ENCODE data around the gene TMEM220.

Gene TMEM220

GRCh38 chr17:10757647-10758046, 27.8 kb upstream of the TMEM220 start:
- H3K27ac ChIP-seq (replicated peaks) = no peak overlapping the region
- TF ChIP-seq SPI1 (IDR thresholded peaks at IDR 0.05; ENCODE audit: borderline replicate concordance, low read depth) = no peak
- no peak for TF ChIP-seq GABPA (IDR thresholded peaks at IDR 0.05; ENCODE audit: low read depth)
- TF ChIP-seq POLR2AphosphoS5 (IDR thresholded peaks at IDR 0.05; ENCODE audit: low read depth) = no peak
- no peak for TF ChIP-seq CTCF (IDR thresholded peaks at IDR 0.05; ENCODE audit: insufficient read depth, low read length)
- TF ChIP-seq REST (IDR thresholded peaks at IDR 0.05; ENCODE audit: insufficient replicate concordance, low read depth) = no peak
- DNase-seq (ENCODE audit: low read depth in 1 of 2, low spot score in 1 of 2) = no peak
- no peaks in the 10 kb centered on the region for H3K27me3 ChIP-seq (ENCODE audit: insufficient read depth, poor library complexity, severe bottlenecking)
- H3K4me3 ChIP-seq (replicated peaks; ENCODE audit: insufficient read depth, low read length) = no peak overlapping the region

- H3K27ac ChIP-seq (replicated peaks) = no peak overlapping the region
Observed at GRCh38 chr17:10757067-10757466, 27.2 kb upstream of the TMEM220 start.

GRCh38 chr17:10756619-10757018, 26.8 kb upstream of the TMEM220 start:
- no peak for TF ChIP-seq REST (IDR thresholded peaks at IDR 0.05; ENCODE audit: insufficient replicate concordance, low read depth)
- no peak for TF ChIP-seq GABPA (IDR thresholded peaks at IDR 0.05; ENCODE audit: low read depth)
- no peak for TF ChIP-seq CTCF (IDR thresholded peaks at IDR 0.05; ENCODE audit: insufficient read depth, low read length)
- no peak for TF ChIP-seq SPI1 (IDR thresholded peaks at IDR 0.05; ENCODE audit: borderline replicate concordance, low read depth)
- TF ChIP-seq POLR2AphosphoS5 (IDR thresholded peaks at IDR 0.05; ENCODE audit: low read depth) = no peak
- no peak overlapping the region for H3K4me3 ChIP-seq (replicated peaks; ENCODE audit: insufficient read depth, low read length)
- no peaks in the 10 kb centered on the region for H3K27me3 ChIP-seq (ENCODE audit: insufficient read depth, poor library complexity, severe bottlenecking)
- no peak for DNase-seq (ENCODE audit: low read depth in 1 of 2, low spot score in 1 of 2)
- H3K27ac ChIP-seq (replicated peaks) = no peak overlapping the region

More at GRCh38 chr17:10757067-10757466, 27.2 kb upstream of the TMEM220 start:
- Histone ChIP-seq H3K4me3 (replicated peaks; ENCODE audit: insufficient read depth, low read length) (no peak overlapping the region), H3K27me3 (ENCODE audit: insufficient read depth, poor library complexity, severe bottlenecking) (no peaks in the 10 kb centered on the region)
- DNase-seq (ENCODE audit: low read depth in 1 of 2, low spot score in 1 of 2) = no peak
- TF ChIP-seq REST (IDR thresholded peaks at IDR 0.05; ENCODE audit: insufficient replicate concordance, low read depth) = no peak
- TF ChIP-seq GABPA (IDR thresholded peaks at IDR 0.05; ENCODE audit: low read depth) = no peak

GRCh38 chr17:10756185-10756584, 26.4 kb upstream of the TMEM220 start:
- H3K27ac ChIP-seq (replicated peaks) = no peak overlapping the region
- TF ChIP-seq CTCF (IDR thresholded peaks at IDR 0.05; ENCODE audit: insufficient read depth, low read length) = no peak
- no peak for TF ChIP-seq GABPA (IDR thresholded peaks at IDR 0.05; ENCODE audit: low read depth)
- TF ChIP-seq POLR2AphosphoS5 (IDR thresholded peaks at IDR 0.05; ENCODE audit: low read depth) = no peak
- no peak for TF ChIP-seq REST (IDR thresholded peaks at IDR 0.05; ENCODE audit: insufficient replicate concordance, low read depth)
- TF ChIP-seq SPI1 (IDR thresholded peaks at IDR 0.05; ENCODE audit: borderline replicate concordance, low read depth) = no peak
- H3K4me3 ChIP-seq (replicated peaks; ENCODE audit: insufficient read depth, low read length) = no peak overlapping the region
- DNase-seq (ENCODE audit: low read depth in 1 of 2, low spot score in 1 of 2) = no peak
- H3K27me3 ChIP-seq (ENCODE audit: insufficient read depth, poor library complexity, severe bottlenecking) = no peaks in the 10 kb centered on the region

Data from HL-60 (cell line).